NCI-H774 (cell line): ENCODE results near the gene ETHE1.
"Not testable (repeated sequence)": the region's sequence is repeated elsewhere in the genome, so short reads cannot be mapped to it uniquely, and the experiment has no call there.

ENCODE experiments used
- DNase-seq: peaks from one replicate; lab custom pipeline; 2025; lab: John Stamatoyannopoulos, UW

The ETHE1 gene

GRCh38 chr19:43524922-43525835 is 1.8 kb downstream of the ETHE1 start:
- DNase-seq: no peak

- DNase-seq: not testable (repeated sequence)
These were observed 3.3 kb downstream of the ETHE1 start for GRCh38 chr19:43523696-43524095.

DNA sequence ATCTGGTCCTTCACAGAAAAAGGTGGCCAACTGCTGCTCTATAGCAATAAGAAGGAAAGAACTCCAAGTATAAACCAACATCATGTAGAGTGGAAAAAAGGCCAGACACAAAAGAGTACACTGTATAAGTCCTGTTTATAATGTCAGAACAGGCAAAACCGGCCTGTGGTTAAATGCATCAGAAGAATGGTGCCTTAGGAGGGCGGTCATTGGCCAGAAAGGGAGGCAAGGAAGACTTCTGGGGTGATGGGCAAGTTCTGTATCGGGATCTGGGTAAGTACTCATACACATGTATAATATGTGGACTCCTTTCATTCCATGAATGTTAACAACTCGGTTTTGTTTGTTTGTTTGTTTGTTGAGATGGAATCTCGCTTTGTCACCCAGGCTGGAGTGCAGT is 4.1 kb downstream of the ETHE1 start:
- DNase-seq: no peak

DNA sequence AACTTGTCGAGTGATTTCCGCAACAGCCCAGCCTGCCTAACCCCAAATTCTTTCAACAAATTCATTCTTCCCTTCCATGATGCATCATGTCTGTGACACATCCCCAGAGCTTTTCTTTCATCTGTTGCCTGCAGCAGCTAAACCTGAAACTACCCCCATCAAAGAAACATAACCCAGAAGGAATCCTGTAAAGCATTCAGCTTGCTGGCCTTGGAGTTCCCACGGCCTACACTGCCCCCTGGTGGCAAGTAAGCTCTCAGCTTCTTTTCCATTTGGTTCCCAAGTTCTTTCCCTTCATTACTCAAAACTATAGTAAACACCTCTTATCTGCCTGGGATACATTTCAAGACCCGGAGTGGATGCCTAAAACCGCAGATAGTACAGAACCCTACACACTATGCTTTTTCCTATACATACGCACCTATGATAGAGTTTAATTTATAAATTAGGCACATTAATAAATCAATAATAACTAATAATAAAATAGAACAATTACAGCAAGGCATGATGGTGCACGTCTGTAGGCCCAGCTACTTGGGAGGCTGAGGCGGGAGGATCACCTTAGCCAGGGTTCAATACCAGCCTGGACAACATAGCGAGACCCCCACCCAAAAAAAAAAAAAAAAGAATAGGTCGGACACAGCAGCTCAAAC is 7.4 kb downstream of the ETHE1 start:
- peak; percentile 65 for DNase-seq

DNA sequence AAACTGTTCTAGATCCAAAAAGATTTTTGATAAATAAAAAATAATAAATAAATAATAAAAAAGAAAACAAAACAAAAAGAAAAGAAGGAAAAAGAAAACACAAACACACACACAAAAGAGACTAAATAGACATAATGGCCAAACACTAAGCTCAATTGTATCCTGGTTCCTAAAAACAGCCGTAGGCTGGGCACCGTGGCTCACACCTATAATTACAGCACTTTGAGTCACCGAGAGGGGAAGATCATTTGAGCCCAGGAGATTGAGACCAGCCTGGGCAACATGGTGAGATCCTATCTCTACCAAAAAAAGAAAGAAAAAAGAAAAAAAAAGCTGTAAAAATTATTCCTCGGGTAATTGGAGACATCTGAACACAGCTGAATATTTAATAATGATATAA is 8.9 kb downstream of the ETHE1 start:
- DNase-seq: no peak

DNA sequence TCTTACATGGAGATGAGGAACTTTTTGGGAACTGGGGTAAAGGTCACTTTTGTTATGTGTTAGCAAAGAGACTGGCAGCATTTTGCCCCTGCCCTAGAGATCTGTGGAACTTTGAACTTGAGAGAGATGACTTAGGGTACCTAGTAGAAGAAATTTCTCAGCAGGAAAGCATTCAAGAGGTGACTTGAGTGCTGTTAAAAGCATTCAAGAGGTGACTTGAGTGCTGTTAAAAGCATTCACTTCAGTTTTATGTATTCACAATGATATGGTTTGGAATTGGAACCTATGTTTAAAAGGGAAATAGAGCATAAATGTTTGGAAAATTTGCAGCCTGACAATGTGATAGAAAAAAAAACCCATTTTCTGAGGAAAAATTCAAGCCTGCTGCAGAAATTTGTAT is 14.6 kb downstream of the ETHE1 start:
- not testable (repeated sequence) for DNase-seq

- no peak for DNase-seq
These were observed 15.7 kb downstream of the ETHE1 start for GRCh38 chr19:43511324-43511723.

DNA sequence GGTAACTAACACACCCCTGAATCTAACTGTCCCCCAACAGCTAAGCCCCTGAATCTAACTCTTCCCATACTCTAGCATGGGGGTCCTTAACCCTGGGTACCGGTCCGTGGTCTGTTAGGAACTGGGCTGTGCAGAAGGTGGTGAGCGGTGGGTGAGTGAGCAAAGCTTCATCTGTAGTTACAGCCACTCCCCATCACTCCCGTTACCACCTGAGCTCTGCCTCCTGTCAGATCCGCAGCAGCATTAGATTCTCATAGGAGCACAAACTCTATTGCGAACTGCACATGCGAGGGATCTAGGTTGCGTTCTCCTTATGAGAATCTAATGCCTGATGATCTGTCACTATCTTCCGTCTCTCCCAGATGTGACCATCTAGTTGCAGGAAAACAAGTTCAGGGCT is 16.3 kb downstream of the ETHE1 start:
- DNase-seq: no peak

GRCh38 chr19:43507880-43508279 is 19.1 kb downstream of the ETHE1 start:
- DNase-seq: no peak

DNA sequence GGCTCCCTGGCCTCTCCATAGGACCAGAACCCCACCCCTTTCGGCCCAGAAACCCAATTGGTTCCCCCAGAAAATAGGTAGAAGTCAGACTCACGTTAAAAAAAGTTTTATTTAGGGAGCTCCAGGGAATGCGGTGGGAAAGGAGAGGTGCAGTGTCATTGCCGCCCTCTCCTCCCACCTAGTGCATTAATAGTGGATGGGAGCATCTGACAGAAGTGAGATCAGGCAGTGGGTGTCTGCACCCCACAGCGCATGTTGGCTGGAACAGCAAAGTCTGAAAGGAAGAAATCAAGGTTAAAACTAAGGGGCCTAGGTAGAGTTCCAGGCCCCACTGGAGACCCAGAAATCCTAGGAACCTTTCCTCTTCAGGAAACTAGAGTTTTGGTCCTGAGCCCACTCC is 20.4 kb downstream of the ETHE1 start:
- no peak for DNase-seq

- no peak for DNase-seq
These were observed 21.1 kb downstream of the ETHE1 start for GRCh38 chr19:43505941-43506340.

GRCh38 chr19:43505186-43505456 is 21.9 kb downstream of the ETHE1 start:
- no peak for DNase-seq

DNA sequence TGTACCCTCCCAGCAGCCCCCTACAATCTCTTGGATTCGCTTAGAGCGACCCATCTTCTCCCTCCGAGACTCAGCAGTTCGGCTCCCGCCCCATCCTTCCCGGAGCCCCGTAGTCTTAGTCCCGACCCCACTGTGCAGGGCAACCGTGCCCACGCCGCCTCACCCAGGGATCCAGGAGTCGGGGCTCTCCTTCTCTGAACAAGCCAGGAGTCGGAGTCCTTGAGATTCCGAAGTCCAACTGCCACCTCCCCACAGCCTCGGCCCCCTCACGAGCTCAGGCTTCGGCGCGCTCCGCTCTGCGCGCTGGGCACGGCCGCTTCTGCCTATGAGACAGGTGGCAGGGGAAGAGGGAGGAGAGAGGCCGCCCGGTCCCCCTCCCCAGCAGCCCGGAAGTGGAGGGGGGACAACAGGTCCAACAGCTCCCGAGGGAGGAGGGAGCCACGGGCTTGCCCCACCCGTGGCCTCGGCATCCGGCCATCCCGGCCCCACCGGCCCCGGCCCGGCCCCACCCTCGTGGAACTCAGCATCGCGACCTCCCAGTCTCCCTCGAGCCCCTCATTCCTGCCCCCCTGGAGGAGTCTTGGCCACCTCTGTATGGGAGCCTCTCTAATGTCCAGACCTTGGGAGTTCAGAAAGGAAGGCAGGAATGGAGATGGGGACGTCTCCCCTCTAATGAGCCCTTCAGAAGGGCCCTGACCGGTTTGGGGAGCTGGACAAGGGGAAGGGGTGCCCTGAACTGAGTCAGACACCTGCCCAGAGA is 22.4 kb downstream of the ETHE1 start, which contains the start of gene PHLDB3:
Gene PHLDB3, minus strand, starts transcription at position 321 of the 760 bp plus-strand sequence. CDS start 628 bp downstream, outside the sequence.
- peak; percentile 53 for DNase-seq

DNA sequence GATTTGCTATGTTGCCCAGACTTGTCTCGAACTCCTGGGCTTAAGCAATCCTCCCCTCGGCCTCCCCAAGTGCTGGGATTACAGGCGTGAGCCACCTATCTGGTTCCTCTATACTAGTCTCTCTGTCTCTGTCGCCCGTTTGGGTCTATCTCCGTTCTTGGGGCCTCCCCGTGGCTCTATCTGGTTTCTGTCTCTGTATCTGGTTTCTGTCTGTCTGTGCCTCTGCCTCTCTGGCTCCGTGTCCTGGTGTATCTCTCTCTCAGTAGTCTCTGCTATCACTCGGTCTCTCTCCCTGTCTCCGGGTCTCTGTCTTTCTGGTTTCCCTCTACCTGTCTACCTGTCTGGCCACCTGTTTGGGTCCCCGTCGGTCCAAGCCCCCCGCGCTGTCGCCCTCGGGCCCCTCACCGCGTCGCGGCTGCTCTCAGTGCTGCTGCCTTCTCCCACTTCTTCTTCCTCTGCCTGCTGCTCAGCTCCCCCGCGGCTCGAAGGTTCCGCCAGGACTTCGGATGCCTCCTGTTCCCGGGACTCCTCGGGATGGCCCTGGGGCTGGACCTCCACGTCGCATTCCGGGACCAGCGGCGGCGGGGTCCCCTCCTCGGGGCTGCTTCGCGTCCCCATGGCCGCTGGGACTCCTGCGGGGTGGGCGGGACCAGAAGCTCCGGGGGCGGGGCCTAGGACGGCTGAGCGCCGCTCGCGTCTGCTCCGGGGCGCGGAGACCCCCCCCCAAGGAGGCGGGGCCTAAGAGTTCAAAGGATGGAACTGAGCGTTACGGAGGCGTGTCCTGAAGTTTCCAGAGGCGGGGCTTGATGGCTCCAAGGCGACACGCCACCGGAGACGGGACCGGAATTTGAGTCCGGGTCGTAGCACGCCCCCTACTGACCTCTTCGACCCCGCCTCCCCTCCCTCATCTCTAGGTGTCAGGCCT is 23.2 kb downstream of the ETHE1 start:
- peak; percentile 91 for DNase-seq

- no peak for DNase-seq
These were observed 24.5 kb downstream of the ETHE1 start for GRCh38 chr19:43502419-43502976.

DNA sequence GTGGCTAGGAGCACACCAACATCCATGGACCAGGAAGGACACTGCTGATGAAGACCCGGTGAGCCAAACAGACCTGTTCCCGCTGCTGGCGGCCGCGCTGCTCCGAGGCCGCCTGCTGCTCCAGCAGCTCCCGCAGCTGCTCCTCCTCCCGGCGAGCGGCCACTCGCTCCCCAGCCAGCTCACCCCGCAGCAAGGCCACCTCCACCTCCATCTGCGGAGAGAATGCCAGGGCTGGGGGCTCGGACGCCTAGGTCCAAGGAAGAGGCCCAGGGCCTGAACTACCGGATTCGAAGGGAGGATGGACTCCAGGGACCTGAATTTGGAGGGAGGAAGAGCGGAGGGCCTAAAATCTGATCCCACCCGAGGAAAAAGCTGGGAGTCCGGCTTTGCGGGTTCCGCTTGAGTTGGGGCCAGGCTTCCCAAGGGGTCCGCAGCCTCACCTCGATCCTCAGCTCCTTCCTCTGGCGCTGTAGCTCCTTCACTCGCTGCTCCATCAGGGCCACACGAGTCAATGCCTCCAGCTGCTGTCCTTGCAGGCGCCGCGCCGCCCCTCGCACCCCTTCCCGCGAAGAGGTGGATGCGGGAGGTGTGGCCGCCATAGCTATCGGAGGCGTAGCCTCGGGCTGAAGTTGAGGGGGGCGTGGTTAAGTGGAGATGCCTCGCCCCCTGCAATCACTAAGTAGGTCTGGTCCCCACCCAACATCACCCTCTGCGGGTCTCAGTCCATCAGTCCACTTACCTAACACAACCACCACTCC is 25.2 kb downstream of the ETHE1 start:
- no peak for DNase-seq

- DNase-seq: no peak
These were observed 28.0 kb downstream of the ETHE1 start for GRCh38 chr19:43499042-43499441.

DNA sequence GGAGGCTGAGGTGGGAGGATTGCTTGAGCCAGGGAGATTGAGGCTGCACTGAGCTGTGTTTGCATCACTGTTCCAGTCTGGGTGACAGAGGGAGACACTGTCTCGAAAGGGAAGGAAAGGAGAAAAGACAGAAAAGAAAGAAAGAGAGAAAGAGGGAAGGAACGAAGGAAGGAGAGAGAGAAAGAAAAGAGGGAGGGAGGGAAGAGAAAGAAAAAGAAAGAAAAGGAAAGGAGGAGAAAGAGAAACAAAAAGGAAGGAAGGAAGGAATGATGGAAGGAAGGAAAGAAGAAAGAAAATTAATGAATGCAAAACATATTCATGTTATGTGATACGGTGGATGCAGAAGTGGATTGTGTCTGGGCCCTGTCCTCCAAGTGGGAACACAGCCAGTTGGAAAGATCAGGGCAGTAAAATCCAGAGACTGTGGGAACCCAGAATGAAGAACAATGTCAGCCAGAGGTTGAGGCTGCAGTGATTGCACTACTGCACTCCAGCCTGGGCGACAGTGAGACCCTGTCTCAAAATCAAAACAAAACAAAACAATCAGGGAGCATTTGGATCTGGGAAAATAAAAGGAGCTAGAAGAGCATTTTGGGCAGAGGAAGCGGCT is 28.7 kb downstream of the ETHE1 start:
- DNase-seq: no peak

DNA sequence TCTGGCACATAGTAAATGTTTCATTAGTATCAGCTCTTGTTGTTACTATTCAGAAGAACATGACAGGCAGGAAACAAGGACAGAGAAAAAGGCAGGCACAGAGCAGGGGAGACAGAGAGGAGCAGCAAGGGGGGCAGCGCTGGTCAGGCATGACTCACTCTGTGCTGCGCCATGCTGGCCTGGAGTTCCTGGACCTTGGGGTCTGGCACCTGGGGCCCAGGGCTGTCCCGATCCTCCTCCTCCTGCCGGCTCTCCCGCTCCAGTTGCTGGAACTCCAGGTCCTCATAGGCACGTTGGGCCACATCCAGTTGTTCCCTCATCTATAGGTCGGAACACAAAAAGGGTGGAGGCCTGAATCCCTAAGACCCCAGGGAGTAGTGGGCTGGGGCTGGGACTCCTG is 30.0 kb downstream of the ETHE1 start:
- no peak for DNase-seq

DNA sequence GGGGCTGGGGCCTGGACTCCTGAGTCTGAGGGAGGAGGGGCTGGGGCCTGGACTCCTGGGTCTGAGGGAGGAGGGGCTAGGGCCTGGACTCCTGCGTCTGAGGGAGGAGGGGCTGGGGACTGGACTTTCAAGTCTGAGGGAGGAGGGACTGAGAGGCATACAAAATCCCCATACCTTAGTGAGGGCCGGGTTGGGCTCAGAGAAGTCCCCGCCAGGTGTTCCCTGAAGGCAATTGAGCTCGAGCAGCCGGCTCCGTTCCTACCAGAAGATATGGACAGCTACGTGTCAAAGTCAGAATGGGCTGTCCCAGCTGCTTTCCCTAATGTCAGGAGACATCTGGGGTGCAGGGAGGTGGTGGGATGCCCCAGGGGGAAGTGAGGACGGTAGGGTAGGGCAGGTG is 31.9 kb downstream of the ETHE1 start:
- DNase-seq: no peak
